GM18951 (cell line): ENCODE data around the gene CST6.

Source experiments
- POLR2A ChIP-seq: IDR thresholded peaks from 4 replicates; pipeline ENCODE4 v1.6.1; 2011; ENCODE audit warnings: mild to moderate bottlenecking; ENCODE audit not compliant: insufficient read length, insufficient read depth; ENCODE audit errors: extremely low read depth
- in situ Hi-C: fragments of 300-500 bp; cut with MboI; formaldehyde crosslinking; loops from one replicate; pipeline ENCODE4 v1.12.0; 2022; ENCODE audit warnings: low sequenced_read_pairs, mixed read lengths, inconsistent platforms; ENCODE audit not compliant: unreplicated experiment

The CST6 gene

DNA sequence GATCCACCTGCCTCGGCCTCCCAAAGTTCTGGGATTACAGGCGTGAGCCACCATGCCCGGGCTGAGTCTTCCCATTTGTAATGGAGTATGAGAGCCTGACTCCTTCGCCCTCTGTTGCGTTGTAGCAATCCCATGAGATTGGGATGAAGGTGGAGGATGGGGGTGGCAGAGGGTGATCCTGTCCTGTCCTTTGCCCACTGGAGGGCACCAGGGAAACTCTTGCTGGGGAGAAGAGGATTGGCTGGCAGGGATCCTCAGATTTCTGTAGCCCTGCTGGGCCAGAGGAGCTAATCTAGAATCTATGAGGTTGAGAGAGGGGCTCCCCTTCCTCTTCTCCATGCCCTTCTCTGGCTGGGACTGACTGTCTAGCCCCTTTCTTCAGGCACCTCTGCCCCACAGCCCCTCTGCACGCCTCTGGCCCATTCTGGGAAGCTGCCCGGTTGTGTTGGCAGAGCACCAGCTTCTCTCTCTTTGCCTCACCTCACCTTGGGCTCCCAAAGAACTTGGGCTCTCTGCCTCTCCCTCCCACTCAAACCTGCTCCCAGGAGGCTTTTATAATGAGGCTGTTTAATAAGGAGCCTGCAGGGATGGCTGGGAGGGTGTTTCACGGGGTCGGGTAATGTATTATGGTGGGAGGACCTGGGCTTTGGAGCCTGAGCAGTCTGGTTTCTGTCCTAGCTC, 24.0 kb downstream of the CST6 start:
- in situ Hi-C loops: no loop called here
- no peak for TF ChIP-seq POLR2A

DNA sequence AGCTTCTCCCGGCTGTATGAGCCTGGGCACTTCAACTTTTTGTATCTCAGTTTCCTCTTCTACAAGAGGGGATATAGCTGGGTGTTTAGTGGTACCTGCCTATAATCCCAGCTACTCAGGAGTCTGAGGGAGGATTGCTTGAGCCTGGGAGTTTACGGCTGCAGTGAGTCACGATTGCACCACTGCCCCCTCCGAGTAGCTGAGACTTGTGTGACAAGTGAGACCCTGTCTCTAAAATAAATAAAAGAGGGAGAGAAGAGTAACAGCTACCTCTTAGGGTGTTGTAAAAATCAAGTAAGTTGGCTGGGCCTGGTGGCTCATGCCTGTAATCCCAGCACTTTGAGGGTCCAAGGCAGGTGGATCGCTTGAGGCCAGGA, 24.5 kb downstream of the CST6 start:
- in situ Hi-C loops: no loop called here
- TF ChIP-seq POLR2A: no peak

DNA sequence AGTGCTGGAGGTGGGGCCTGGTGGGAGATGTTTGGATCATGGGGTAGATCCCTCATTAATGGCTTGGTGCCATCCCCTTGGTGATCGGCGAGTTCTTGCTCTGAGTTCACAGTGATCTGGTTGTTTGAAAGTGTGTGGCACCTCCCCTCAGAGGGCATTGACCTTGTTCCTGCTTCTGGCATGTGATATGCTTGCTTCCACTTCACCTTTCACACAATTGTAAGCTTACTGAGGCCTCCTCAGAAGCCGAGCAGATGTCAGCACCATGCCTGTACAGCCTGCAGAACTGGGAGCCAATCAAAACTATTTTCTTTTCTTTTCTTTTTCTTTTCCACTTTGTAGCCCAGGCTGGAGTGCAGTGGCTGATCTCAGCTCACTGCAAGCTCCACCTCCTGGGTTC, 25.5 kb downstream of the CST6 start:
- in situ Hi-C loops: no loop called here
- TF ChIP-seq POLR2A: no peak

DNA sequence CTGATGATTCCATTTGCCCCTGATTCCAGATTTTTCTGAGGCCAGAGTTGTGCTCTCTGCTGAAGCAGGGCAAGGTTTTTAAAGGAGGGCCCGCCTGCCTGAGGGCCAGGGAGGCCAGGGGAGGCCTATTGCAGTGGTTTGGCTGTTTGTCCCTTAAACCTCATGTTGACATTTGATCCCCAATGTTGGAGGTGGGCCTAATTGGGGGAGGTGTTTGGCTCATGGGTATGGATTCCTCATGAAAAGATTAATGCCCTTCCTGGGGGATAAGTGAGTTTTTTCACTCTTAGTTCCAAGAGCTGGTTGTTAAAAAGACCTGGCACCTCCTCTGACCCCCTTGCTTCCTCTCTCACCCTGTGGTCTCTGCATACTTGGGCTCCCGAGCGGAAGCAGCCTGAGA, 28.0 kb downstream of the CST6 start:
- in situ Hi-C loops: no loop called here
- TF ChIP-seq POLR2A: no peak

DNA sequence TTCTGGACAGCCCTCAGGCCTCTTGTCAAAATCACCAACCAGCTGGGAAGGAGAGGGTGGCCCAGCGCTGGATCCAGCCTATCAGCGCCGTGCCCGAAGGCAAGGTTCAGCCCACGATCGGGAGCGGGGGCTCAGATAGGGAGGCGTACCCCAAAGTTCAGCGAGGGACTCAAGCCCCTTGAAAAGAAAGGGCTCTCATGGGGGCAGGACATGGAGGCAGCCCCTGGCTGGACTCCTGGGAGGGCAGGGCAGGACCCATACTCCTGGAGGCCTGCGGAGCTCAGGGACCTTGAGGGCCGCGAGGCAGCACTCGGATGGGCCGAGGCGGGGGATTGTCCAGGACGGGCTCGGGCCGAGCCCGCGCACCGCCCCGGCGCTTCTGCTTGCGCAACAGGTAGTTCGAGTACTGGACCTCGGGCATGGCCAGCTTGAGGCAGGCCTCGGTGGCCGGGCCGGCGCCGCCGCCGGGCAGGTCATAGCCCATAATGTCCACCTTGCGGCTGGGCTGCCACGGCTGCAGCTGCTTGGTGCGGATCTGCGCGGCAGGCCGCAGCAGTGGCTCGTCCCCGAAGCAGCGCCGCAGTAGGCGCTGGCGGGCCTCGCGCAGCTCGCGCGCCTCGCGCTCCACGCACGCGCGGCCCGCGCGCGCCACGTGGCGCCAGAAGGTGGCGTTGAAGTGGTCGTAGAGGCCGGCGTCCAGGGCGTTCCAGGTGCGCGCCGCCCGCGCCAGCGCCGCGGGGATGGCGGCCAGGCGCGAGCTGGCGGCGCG, 30.6 kb downstream of the CST6 start:
- no peak for TF ChIP-seq POLR2A
- in situ Hi-C loops: no loop called here

DNA sequence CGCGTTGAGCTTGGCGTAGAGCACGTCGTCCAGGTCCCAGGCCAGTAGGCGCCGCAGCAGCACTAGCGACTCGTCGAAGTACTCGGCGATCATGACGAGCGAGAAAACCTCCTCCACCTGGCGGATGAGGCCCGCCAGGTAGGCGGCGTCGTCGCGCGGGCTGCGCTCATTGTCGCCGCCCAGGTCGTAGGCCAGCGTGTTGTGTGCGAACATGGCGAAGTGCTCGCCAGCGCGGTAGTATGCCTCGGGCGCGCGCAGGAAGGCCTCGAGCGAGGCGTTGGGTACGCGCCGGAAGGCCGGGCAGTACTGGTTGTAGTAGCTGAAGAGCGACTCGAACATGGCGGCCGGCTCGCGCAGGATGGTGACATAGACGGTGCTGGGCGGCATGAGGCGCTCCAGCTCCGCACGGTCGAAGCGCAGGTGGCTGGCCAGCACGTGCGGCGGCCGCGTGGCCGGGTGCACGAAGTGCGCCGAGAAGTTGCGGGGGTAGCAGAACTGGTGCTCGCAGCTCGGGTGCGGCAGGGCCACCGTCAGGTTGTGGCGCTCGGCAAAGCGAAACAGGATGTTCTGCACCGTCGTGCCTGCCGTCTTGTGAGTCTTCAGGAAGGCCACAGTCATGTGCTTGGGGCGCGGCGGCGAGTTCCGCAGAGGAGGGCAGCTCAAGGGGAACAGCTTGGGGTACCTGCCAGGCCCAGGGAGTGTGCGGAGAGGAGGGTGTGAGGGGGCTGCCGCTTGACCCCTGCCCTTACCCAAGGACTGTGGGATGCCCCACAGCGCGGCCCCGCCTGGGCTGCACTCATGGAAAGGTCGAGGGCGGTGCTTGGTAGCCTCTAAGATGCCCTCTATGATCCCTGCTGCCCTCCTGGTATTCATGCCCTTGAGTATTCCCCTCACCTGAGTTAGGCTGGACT, 31.4 kb downstream of the CST6 start:
- in situ Hi-C loops: no loop called here
- no peak for TF ChIP-seq POLR2A

DNA sequence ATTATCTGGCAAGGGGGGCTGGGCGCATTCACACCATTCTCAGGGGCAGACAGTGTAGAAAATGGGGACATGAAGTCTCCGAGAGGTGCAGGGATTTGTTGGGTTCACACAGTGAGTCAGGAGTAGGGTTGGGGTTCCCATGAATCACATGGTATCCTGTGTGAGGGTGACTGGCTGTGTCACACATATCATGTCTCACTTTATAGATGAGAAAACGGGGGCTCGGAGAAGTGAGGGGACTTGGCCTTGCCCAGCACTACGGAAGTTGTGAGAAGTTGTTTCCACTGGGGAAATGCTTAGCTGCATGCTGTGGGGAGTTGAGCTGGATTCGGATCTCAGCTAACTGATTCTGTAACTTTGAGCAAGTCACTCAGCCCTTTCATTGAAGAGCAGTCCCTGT, 32.9 kb downstream of the CST6 start:
- no peak for TF ChIP-seq POLR2A
- in situ Hi-C loops: no loop called here

DNA sequence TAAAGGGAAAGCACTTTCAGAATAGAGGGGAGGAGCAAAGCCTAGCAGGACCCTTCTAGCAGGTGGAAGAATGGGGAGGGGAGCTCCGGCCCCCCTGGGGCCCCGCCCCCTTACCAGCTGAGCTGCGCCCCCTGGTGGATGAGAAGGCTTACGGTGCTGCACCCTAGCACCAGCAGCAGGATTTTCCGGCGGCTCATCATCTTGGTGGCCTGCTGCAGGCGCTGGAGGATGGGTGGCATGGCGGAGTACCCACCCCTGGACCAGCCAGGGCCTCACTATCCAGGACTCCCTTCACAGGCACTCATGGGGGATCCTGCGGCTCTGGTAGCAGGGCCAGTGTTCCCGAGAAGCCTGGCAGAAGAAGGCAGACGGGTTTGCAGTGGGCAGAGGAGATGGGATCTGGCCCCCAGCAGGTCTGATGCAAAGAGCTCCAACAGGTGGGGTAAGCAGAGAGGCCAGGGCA, 33.4 kb downstream of the CST6 start:
- in situ Hi-C loops: no loop called here
- TF ChIP-seq POLR2A: no peak

DNA sequence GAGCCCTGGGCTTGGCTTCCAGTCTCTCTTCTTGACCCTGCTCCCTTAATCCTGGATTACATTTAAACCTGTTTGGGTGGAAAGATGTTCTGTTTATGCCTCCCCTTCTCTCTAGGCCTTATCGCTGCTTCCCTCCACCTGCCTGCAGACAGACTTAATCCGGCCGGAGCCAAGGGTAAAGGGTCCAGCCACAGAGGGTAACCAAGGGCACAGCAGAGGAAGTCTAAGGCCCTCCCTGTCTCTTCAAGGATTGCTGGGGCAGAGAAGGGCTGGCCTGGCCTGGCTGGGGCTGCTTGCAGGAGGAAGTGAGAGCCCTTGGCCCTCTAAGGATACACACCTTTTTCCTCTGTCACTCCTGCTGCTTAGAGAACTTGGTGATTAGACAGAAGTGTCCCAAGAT, 35.1 kb downstream of the CST6 start:
- TF ChIP-seq POLR2A: no peak
- in situ Hi-C loops: no loop called here

DNA sequence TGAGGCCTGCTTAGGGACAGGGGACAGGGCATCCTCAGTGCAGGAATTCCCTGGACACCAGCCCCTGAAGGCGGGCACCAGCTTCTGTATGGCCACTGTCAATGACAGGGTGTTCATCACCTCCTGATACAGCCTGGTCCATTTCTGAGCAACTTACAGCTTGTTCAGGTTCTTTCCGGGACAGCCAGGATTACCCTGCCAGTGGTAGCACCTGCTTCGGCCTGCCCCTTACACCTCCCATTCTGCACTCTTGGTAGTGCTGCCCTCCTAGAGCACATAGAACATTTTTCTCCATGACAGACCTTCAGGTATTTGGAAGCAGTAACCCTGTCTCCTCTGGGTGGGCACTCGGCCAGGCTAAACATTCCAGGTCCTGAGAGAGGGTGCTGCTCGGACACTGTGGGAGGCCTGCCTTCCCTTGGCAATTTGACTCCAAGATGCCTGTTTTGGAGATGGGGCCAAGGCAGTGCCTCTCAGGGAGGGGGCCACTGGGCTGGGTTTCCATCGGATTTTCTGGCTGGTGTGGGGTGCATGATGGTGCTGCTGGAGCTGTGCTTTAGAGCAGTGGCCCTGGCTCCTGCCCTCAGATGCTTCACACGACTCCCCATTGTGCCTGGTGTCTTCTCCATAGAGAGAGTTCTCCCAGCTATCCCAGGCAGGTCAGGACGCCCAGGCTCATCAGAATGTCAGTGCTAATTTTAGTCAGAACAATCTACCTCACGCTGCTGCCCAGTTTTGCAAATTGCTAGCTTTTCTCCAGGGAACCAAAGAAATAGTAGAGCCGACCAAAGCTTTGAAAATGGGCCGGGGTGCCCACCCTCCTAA, 35.9 kb downstream of the CST6 start:
- TF ChIP-seq POLR2A: no peak
- in situ Hi-C loops: no loop called here

DNA sequence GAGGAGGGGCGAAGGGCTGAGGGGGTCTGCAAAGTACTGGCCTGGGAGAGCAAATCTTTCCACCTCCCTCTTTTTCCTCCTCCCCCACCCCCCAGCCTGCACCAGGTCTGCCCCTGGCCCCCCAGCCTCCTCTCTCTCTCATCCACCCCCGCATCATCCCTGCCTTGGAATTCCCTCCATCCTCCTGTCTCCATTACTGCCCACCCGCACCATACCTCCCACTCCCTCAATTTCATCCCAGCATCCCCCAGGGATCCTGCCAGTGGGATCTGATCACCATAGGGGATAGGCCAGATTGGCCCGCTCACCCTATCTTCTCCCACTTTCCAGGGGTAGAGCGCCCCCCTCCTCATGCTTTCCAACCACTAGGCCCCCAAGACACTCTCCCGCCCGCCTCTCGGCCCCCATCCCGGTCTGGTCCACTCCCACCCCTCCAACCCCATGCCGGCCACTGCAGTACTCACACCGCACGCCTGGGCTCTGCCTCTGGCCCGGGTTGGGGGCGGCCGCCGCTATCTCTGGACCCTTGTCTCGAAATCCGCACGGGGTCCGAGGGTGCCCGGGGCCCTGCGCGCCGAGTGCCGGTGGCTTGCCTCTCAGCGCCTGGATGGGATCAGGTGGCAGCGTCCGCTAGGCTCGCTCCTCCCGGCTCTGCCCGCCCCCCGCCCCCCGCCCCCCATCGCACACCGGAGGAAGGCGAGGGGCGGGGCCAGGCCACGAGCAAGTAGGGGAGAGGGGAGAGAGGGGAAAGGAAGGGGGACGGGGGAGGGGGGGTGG, 36.9 kb downstream of the CST6 start, which contains the start of gene GAL3ST3:
Gene GAL3ST3, minus strand, starts transcription at position 615 of the 777 bp plus-strand sequence. CDS start 3,746 bp downstream, outside the sequence.
- in situ Hi-C loops: no loop called here
- no peak for TF ChIP-seq POLR2A
